ENCODE data around the gene C6orf52.
"Not testable (repeated sequence)": the region's sequence is repeated elsewhere in the genome, so short reads cannot be mapped to it uniquely, and the experiment has no call there.

C6orf52 gene

GRCh38 chr6:10696655-10697054, 2.2 kb upstream of the C6orf52 start:
- DNase-seq (ENCODE audit: low read depth in 3 of 3, low spot score in 1 of 3), result no peak

- no peak for DNase-seq (ENCODE audit: low read depth in 3 of 3, low spot score in 1 of 3)
Observed at GRCh38 chr6:10695086-10695657, 756 bp upstream of the C6orf52 start.

- no peak for DNase-seq (ENCODE audit: low read depth in 3 of 3, low spot score in 1 of 3)
Observed at GRCh38 chr6:10692965-10693538, 1.4 kb downstream of the C6orf52 start.

GRCh38 chr6:10690651-10691445, 3.6 kb downstream of the C6orf52 start:
- no peak for DNase-seq (ENCODE audit: low read depth in 3 of 3, low spot score in 1 of 3)

- no peak for DNase-seq (ENCODE audit: low read depth in 3 of 3, low spot score in 1 of 3)
Observed at GRCh38 chr6:10687582-10687981, 6.8 kb downstream of the C6orf52 start.

- DNase-seq (ENCODE audit: low read depth in 3 of 3, low spot score in 1 of 3), result no peak
Observed at GRCh38 chr6:10686901-10687300, 7.5 kb downstream of the C6orf52 start.

GRCh38 chr6:10685092-10685915, 9.1 kb downstream of the C6orf52 start:
- no peak for DNase-seq (ENCODE audit: low read depth in 3 of 3, low spot score in 1 of 3)

GRCh38 chr6:10684618-10685017, 9.8 kb downstream of the C6orf52 start:
- no peak for DNase-seq (ENCODE audit: low read depth in 3 of 3, low spot score in 1 of 3)

- DNase-seq (ENCODE audit: low read depth in 3 of 3, low spot score in 1 of 3), result no peak
Observed at GRCh38 chr6:10682355-10682988, 11.9 kb downstream of the C6orf52 start.

GRCh38 chr6:10681795-10682194, 12.6 kb downstream of the C6orf52 start:
- DNase-seq (ENCODE audit: low read depth in 3 of 3, low spot score in 1 of 3), result no peak

- no peak for DNase-seq (ENCODE audit: low read depth in 3 of 3, low spot score in 1 of 3)
Observed at GRCh38 chr6:10678456-10678855, 16.0 kb downstream of the C6orf52 start.

- no peak for DNase-seq (ENCODE audit: low read depth in 3 of 3, low spot score in 1 of 3)
Observed at GRCh38 chr6:10676403-10676802, 18.0 kb downstream of the C6orf52 start.

GRCh38 chr6:10668126-10668917, 26.1 kb downstream of the C6orf52 start:
- DNase-seq (ENCODE audit: low read depth in 3 of 3, low spot score in 1 of 3), result no peak

GRCh38 chr6:10665595-10665994, 28.8 kb downstream of the C6orf52 start:
- DNase-seq (ENCODE audit: low read depth in 3 of 3, low spot score in 1 of 3), result not testable (repeated sequence)

- DNase-seq (ENCODE audit: low read depth in 3 of 3, low spot score in 1 of 3), result no peak
Observed at GRCh38 chr6:10662742-10663141, 31.7 kb downstream of the C6orf52 start.

- no peak for DNase-seq (ENCODE audit: low read depth in 3 of 3, low spot score in 1 of 3)
Observed at GRCh38 chr6:10662207-10662606, 32.2 kb downstream of the C6orf52 start.

- DNase-seq (ENCODE audit: low read depth in 3 of 3, low spot score in 1 of 3), result not testable (repeated sequence)
Observed at GRCh38 chr6:10660431-10661191, 33.8 kb downstream of the C6orf52 start.

- DNase-seq (ENCODE audit: low read depth in 3 of 3, low spot score in 1 of 3), result no peak
Observed at GRCh38 chr6:10659699-10660348, 34.6 kb downstream of the C6orf52 start.
